ENCODE measurements around the gene MYO7B.

The MYO7B gene

DNA sequence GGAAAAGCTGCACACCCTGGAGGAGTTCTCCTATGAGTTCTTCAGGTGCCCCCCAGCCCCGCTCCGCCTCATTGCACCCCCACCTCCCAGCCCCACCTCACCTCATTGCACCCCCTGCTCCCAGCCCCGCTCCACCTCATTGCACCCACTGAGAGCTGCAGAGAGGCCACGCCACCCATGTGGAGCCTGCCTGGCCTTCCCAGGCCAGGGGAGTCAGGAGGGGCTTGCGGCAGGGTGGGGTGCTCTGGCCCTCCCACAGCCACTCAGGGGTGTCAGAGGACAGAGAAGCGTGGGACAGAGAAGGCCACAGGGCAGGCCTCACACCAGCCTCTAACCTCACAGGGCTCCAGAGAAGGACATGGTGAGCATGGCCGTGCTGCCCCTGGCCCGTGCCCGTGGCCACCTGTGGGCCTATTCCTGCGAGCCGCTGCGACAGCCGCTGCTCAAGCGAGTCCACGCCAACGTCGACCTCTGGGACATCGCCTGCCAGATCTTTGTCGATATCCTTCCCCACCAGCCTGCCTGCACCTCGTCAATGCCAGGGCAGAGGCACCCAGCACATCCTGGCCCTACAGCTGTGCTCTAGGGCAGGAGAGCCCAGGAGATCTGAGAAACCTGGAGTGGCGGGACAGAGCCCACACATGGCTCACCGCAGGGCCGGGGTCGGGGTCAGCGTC lies 95.5 kb downstream of the MYO7B start:
- H3K4me3 ChIP-seq (ENCODE audit: low read depth, low read length), result no peak overlapping the region
- DNase-seq (ENCODE audit: low read depth), result no peak

DNA sequence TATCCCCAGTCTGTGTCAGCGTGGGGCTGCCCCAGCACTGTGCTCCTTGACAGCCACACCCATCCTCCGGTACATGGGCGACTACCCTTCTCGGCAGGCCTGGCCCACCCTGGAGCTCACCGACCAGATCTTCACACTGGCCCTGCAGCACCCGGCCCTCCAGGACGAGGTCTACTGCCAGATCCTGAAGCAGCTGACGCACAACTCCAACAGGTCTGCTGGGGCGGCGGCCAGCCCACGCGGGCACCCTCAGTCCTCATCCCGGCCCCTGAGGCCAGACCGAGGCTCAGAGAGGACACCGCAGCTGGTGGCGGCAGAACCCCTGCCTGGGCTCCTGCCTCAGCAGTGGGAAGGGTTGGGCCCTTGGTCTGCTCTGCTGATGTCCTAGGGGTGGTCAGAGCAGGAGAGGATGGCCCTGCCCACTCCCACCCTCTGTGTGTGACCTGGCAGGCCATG lies 96.1 kb downstream of the MYO7B start:
- no peak overlapping the region for H3K4me3 ChIP-seq (ENCODE audit: low read depth, low read length)
- no peak for DNase-seq (ENCODE audit: low read depth)

DNA sequence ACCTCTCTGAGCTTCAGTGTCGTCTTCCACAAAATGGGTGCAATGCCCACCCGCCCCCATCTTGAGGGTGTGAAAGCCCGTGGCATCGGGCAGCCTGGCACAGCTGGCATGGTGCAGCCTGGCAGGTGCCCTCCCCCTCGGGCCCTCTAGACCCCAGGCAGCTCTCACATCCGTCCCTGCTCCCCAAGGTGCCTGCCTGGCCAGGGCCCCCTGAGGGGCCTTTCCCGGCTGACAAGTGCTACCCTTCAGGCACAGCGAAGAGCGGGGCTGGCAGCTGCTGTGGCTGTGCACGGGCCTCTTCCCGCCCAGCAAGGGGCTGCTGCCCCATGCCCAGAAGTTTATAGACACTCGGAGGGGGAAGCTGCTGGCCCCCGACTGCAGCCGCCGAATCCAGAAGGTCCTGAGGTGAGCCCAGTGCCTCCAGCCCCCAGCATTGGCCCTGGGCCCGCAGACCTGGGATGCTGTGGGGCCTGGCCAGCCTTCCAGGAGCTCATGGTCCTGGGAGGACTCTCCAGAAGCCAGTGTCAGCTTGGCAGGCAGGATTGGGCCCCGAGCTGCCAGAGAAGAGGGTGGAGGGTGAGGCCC lies 96.6 kb downstream of the MYO7B start:
- DNase-seq (ENCODE audit: low read depth), result no peak
- H3K4me3 ChIP-seq (ENCODE audit: low read depth, low read length), result no peak overlapping the region

DNA sequence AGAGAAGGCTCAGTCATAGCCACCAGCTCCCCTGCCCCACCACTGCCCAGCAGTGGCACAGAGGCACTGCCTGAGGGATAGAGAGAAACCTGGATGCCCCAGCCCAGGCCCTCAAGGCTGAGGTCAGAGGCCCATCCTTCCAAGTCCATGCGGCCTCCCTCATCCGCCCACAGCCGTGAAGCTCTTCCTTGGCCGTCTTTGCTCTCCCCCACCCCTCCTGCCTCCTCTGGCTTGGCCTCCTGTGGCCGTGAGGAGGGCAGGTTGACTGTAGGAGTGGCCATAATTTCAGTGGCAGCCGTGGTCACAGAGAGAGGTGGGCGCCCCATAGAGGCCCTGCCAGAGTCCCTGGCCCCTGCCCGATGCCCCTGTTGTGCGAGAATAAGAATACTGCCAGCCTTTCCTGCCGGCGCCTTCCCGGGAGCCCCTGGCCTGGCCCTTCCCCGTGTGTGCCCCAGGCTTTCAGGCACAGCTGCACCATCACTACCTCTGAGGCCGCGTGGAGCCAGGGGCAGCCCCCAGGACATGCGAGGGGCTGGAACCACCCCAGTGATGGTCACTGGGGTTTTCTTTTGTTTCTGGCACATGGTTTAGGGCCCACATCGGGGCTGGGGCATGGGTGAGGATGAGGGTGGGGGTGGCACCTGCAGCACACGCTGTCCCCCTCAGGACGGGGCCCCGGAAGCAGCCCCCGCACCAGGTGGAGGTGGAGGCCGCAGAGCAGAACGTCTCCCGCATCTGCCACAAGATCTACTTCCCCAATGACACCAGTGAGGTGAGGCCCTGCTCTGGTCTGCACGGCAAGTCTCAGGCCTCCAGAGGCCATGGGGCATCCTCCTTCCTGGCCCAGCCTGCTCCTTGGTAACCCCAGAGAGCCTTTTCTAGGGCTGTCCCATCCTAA lies 97.4 kb downstream of the MYO7B start:
- no peak overlapping the region for H3K4me3 ChIP-seq (ENCODE audit: low read depth, low read length)
- no peak for DNase-seq (ENCODE audit: low read depth)

DNA sequence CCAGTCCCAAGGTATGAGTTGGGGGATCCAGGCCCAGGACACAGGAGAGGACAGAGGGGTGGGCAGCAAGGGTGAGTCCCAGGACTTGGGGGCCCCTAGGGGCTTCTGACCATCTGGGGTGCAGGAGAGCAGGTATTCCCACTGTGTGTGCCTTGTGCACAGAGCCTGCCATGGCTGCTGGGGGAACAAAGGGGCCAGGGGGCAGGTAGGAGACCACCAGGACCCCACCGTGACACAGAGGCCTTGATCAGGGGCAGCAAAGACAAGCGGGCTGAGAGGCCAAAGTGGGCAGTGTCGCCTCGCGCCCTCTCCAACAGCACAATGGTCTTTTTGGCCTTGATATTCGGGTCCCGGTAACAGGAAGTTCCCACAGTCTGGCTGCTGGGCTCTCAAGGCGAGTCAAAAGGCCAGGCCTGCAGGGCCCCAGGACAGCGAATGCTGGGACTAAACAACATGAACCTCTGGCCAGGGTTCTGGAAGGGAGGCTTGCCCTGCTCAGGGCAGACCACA lies 98.1 kb downstream of the MYO7B start:
- DNase-seq (ENCODE audit: low read depth), result no peak

DNA sequence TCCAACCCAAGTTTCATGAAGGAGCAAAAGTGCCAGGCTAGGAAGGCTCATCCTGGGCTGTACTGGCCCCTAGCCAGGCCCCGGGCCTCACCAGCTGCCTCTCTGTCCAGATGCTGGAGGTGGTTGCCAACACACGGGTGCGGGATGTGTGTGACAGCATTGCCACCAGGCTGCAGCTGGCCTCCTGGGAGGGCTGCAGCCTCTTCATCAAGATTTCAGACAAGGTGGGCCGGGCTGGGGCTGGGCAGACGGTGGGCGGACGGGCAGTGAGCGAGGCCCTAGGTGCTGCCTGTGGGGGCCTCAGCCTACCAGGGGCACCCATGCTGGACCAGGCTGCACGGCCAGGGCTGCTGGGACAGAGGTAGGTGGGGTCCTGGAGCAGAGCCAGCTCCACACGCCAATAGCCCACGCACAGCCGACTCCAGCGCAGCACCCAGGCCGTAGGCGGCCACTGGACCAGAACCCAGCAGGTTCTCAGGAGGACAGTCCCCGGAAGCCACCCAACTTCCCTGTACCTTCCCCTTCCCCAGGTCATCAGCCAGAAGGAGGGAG lies 98.7 kb downstream of the MYO7B start:
- no peak overlapping the region for H3K4me3 ChIP-seq (ENCODE audit: low read depth, low read length)
- DNase-seq (ENCODE audit: low read depth), result no peak

More for the DNA sequence above, 98.1 kb downstream of the MYO7B start:
- H3K4me3 ChIP-seq (ENCODE audit: low read depth, low read length), result no peak overlapping the region

DNA sequence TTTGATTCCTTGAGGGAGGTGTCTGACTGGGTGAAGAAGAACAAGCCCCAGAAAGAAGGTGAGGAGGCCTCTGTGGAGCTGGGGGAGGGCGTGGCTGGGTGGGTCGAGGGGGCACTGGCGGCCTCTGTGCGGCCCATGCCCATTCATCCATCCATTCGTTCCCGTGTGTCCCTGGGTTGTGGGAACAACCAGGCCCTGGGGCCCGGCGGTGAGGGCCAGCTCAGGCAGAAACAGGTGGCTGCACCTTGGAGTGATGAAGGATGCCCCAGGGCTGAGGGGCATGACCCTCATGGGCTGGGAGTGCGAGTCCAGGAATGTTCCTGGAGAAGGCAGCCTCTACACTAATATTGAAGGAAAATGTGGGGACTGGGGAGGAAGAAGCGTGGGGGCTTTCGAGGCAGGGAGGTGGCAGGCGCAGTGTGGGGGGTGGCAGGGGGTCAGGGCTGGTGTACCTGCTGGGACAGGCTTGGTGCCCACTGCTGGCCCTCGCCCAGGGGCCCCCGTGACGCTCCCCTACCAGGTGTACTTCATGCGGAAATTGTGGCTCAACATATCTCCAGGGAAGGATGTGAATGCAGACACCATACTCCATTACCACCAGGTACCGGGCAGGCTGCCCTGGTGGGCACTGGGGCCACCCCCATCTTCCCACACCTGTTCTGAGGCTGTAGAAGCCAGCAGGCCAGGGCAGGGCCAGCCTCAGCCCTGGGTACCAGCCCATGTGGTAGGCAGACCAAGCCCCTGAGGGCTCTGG lies 99.3 kb downstream of the MYO7B start:
- no peak overlapping the region for H3K4me3 ChIP-seq (ENCODE audit: low read depth, low read length)
- DNase-seq (ENCODE audit: low read depth), result no peak

DNA sequence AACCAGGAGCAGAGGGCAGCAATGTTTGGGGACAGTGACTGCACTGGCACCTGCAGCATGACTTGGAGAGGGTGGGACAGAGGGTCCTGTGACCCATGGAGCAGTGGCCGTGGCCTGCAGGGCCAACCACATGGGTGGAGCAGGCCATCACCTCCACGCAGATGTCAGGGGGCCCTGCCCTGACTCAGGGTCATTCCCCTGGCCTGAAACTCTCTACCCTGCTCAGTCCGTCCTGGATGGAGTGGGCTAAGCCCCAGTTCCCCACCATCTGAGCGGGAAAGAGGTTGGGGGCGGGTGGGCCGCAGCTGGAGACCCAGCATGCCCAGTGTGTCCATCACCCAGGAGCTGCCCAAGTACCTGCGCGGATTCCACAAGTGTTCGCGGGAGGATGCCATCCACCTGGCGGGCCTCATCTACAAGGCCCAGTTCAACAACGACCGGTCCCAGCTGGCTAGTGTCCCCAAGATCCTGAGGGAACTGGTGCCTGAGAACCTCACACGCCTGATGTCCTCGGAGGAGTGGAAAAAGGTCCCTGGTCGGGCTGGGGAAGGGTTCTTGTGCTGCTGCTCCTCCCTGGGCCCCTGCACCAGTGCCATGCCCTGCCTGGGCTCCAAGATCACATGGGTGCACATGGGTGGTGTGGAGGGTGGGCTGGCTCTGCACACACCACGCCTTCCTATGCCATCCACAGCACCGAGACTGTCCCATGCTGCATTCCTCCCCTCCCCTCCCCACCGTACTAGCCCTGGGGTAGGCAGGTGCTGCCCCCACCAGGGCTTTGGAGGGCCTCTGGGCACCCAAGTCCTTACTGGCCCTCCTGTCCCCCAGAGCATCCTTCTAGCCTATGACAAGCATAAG lies 100.1 kb downstream of the MYO7B start:
- no peak overlapping the region for H3K4me3 ChIP-seq (ENCODE audit: low read depth, low read length)
- no peak for DNase-seq (ENCODE audit: low read depth)

DNA sequence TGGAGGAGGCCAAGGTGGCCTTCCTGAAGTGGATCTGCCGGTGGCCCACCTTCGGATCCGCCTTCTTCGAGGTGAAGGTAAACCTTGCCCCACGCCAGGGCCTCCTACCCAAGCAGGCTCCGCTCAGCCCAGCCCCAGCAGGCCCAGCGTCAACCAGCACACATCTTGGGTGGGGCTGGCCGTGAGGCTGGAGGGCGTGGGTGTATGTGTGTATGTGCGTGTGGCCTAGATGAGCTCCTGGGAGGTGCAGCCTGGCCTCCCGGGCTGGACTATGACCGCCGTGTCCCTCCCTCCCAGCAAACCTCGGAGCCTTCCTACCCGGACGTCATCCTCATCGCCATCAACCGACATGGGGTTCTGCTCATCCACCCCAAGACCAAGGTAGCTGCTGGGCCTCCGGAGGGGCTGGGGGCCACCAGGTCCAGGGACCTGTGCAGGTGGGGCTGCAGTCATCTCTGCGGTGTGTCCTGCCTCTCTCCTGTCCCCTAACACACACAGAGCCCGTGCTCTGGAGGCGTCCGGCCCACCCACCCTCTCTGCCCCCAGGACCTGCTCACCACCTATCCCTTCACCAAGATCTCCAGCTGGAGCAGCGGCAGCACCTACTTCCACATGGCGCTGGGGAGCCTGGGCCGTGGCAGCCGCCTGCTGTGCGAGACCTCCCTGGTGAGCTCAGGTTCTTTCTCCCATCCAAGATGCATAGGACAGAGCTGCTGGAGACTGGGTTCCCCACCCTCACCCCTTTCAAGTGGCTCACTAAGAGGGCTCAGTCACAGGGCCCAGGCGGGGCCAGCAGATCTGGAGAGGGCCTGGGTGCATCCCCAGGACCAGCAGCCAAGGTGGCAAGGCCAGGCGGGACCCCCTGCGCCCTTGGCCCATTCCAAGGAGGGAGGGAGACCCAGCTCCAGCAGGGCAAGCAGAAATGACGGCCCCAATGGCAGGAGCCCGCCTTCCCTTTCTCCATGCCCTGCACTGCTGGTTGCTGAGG lies 101.1 kb downstream of the MYO7B start:
- DNase-seq (ENCODE audit: low read depth), result no peak
- H3K4me3 ChIP-seq (ENCODE audit: low read depth, low read length), result no peak overlapping the region

DNA sequence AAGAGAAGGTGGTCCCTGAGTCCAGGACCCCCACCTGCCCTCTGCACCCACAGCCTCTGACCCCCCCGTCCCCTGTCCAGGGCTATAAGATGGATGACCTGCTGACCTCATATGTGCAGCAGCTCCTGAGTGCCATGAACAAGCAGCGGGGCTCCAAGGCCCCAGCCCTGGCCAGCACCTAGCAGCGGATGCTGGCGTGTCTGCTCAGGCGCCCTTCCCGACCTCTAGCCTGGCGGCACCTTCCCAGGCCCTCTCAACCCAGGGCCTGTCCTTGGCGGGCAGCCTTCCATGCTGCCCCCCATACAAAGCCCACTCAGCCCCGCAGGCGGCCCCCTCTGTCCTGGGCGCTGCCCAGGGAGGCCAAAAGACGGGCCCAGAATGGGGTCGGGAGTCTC lies 101.8 kb downstream of the MYO7B start:
- DNase-seq (ENCODE audit: low read depth), result no peak
- no peak overlapping the region for H3K4me3 ChIP-seq (ENCODE audit: low read depth, low read length)

DNA sequence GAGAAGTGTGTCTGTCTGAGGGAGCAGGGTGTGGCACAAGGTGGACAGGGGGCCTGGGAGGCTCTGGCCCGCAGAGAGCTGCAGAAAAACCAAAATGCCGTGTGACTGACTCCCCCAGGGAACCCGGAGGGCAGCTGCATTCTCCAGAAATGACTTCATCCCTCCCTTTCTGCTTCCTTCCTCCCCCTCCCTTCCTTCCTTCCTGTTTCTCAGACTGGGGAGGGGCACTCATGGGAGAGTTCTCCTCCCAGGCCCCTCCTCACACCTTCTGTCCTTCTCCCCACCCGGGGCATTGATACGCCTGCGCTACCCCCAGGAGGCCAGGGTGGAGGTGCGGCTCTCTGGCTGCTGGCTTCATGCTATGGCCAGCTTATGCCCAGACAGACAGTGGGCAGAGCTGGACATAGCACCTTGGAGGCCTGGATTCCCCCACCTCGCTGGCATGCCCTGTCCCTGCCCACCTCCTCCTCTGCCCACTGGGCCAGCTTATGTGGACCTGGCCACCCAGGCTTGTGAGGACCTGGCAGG lies 102.3 kb downstream of the MYO7B start:
- H3K4me3 ChIP-seq (ENCODE audit: low read depth, low read length), result no peak overlapping the region
- peak; percentile 30 for DNase-seq (ENCODE audit: low read depth)

DNA sequence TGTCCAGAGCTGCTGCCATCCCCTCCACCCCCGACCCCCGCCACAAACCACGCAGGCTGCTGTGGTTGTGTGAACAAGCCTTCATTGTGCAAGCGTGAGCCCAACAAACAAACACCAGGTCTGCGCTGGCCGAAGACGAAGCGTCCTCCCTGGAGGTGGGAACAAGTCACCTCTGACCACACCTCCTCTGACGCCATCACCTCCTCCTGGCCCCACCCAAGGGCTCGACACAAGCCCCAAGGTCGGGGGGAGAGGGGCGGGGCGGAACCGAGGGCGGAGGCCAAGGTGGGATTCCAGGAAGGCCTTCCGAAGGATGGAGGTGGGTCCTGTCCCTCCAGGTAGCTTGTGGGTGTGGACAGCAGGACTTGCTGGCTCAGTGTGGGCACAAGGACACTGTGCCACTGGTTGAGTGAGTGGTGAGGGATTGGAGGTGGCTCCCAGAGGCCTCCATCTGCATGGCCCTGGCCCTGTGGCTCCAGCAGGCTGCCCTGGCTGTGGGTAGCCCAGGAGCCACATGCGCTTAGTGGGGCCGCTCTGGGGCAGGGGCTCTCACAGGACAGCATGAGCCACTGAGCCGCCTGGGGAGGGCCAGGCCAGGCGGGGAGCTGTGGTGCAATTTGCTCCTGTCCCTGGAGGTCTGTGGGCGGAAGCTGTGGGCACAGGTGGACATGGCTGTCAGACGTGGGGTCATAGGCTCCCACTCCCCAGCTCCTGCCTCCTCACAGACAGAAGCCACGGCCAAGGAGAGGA lies 103.1 kb downstream of the MYO7B start:
- H3K4me3 ChIP-seq (ENCODE audit: low read depth, low read length), result no peak overlapping the region
- no peak for DNase-seq (ENCODE audit: low read depth)

DNA sequence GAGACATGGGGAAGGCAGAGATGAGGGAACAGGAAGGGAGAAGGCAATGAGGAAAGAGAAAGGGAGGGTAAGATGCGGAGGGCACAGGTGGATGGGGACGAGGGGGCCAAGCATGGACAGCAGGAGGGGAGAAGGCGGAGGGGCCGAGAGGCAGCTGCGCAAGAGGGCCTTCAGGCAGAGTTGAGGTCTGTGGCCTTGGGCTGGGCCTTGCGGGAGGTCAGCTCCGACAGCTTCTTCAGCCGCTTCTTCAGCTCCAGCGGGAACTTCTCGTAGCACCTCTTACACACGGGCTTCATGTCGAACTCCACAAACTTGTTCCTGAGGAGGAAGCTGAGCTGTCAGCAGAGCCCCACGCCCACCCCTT lies 103.6 kb downstream of the MYO7B start:
- DNase-seq (ENCODE audit: low read depth), result no peak
- H3K4me3 ChIP-seq (ENCODE audit: low read depth, low read length), result no peak overlapping the region

DNA sequence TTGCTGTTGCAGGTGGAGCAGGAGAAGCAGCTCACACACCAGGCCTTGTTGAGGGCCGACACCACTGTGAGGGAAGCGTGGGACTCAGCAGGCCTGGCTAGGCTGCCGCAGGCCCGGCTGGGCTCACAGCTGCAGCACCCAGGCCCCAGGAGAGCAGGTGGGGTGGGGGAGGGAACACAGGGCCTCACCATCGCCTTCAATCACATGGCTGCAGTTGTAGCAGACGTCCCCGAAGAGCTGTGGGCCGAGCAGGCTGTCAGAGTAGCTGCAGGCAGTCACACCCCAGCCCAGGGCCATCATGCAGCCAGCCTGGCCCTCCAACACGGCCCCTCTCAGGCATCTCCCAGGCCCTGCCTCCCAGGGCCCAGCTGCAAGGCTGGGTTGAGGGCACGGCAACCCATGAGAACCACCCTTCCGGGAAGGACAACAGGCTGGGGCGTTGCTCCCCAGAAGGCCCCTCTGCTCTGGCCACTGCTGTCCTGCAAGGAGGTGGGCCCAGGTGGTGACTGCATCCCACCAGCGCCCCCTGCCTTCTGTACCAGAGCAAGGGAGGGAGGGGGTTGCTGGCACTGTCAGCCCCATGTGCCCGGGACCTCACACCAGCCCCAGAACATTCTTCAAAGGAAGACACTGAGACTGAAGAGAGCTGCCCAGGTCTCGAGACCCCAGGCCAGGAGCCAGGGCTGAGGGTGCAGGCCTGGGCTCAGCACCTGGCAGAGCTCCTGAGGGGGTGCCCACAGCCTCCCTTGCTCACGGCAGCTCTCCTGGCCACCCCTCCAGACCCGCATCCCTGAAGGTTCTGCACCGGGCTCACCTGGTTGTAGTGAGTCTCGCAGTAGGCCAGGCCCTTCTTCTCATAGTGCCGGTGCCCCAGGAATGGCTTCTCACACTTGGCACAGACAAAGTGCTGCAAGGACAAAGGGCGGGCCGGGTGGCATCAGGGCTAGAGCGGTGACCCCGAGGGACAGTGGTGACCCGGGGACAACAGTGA lies 104.9 kb downstream of the MYO7B start:
- no peak overlapping the region for H3K4me3 ChIP-seq (ENCODE audit: low read depth, low read length)
- no peak for DNase-seq (ENCODE audit: low read depth)

DNA sequence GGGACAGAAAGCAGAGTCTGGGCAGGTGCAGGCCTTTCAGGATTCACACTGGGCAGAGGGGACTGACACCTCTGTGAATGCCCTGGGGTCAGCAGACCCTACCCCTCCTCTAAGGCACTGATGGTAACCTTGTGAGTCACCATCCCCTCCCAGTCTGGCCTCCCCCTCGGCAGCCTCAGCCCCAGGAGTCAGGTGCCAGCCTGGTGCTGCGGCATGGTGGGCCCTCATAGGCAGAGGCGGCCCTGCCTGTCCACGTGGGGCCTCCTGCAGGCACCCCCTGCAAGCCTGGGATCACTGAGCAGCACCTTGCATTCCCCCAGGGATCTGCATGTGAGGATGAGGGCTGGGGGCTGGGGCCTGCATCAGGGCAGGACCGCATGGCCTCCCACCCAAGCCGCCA lies 105.7 kb downstream of the MYO7B start:
- no peak overlapping the region for H3K4me3 ChIP-seq (ENCODE audit: low read depth, low read length)
- no peak for DNase-seq (ENCODE audit: low read depth)
